OCI-LY7 (cell line): ENCODE results near the gene PPARG. TPM values are rescaled to one million over a fixed set of nuclear protein-coding genes. Genes with fewer than 3 reads are reported as not detected.

Experiments used
- BruUV-seq: library from RNA; stranded (reverse); fragments of 400-500 nt; replicated peaks from 2 replicates; lab custom pipeline; 2021; lab: Mats Ljungman, UMichigan
- CTCF ChIA-PET: fragments of 300-600 bp; sonication (Branson Sonifier 250); formaldehyde crosslinking; loops from one replicate; lab custom pipeline; 2022; ENCODE audit warnings: antibody characterized with exemption; ENCODE audit not compliant: unreplicated experiment; lab: Charles Lee
- POLR2A ChIA-PET: fragments of 300-600 bp; sonication (Branson Sonifier 250); formaldehyde crosslinking; loops from one replicate; lab custom pipeline; 2022; ENCODE audit warnings: antibody characterized with exemption; lab: Charles Lee
- DNase-seq: peaks from one replicate; pipeline ENCODE4 v3.0.0-alpha.2; 2015; ENCODE audit warnings: low spot score
- H2AFZ ChIP-seq: fragments of 200-600 bp; sonication (generic), shearing (Covaris generic); 2 replicates; pipeline ENCODE4 v1.6.1; 2014; ENCODE audit warnings: mild to moderate bottlenecking, antibody characterized with exemption, low read length, moderate library complexity
- H3K27ac ChIP-seq: fragments of 200-600 bp; sonication (generic); 2 replicates; pipeline ENCODE4 v1.5.1; 2014; ENCODE audit warnings: mixed run types, low read depth, mild to moderate bottlenecking, moderate library complexity, low read length, inconsistent platforms; ENCODE audit not compliant: poor library complexity, severe bottlenecking
- H3K36me3 ChIP-seq: fragments of 200-600 bp; sonication (generic); 2 replicates; pipeline ENCODE4 v1.6.1; 2014; ENCODE audit warnings: mild to moderate bottlenecking, antibody characterized with exemption, low read length, moderate library complexity, mixed read lengths; ENCODE audit not compliant: insufficient read depth
- H3K4me1 ChIP-seq: fragments of 200-600 bp; sonication (generic); 2 replicates; pipeline ENCODE4 v1.5.1; 2014; ENCODE audit warnings: mild to moderate bottlenecking, low read length; ENCODE audit not compliant: insufficient read depth, poor library complexity, severe bottlenecking
- H3K4me2 ChIP-seq: fragments of 200-600 bp; sonication (generic); 2 replicates; pipeline ENCODE4 v1.6.1; 2014; ENCODE audit warnings: mild to moderate bottlenecking, low read length
- H3K4me3 ChIP-seq: fragments of 200-600 bp; sonication (generic); 2 replicates; pipeline ENCODE4 v1.5.1; 2014; ENCODE audit warnings: mild to moderate bottlenecking, low read depth, low read length; ENCODE audit not compliant: poor library complexity, severe bottlenecking
- H3K79me2 ChIP-seq: fragments of 200-600 bp; sonication (generic); 2 replicates; pipeline ENCODE4 v1.6.1; 2016; ENCODE audit warnings: low read depth, mild to moderate bottlenecking, low read length, moderate library complexity, mixed read lengths; ENCODE audit not compliant: insufficient read depth
- H3K9me2 ChIP-seq: fragments of 200-600 bp; sonication (generic); 2 replicates; pipeline ENCODE4 v1.6.1; 2016; ENCODE audit warnings: mild to moderate bottlenecking, low read length, mixed read lengths; ENCODE audit not compliant: insufficient read depth
- H3K9me3 ChIP-seq: fragments of 200-600 bp; sonication (generic); 2 replicates; pipeline ENCODE4 v1.6.1; 2014; ENCODE audit warnings: mild to moderate bottlenecking, mixed run types, low read length, mixed read lengths
- H4K20me1 ChIP-seq: fragments of 200-600 bp; sonication (generic); 2 replicates; pipeline ENCODE4 v1.6.1; 2014; ENCODE audit warnings: mild to moderate bottlenecking, antibody characterized with exemption, low read length, moderate library complexity, mixed read lengths; ENCODE audit not compliant: insufficient read depth
- CTCF ChIP-seq: fragments of 200-600 bp; sonication (generic); conservative IDR thresholded peaks from 2 replicates; pipeline ENCODE4 v1.5.1; 2014; ENCODE audit warnings: mild to moderate bottlenecking, antibody characterized with exemption, low read length, moderate library complexity, mixed read lengths
- EZH2phosphoT487 ChIP-seq: fragments of 200-600 bp; sonication (generic); IDR thresholded peaks from 2 replicates; pipeline ENCODE4 v1.6.1; 2018; ENCODE audit warnings: low read depth, borderline replicate concordance, mild to moderate bottlenecking, mixed run types, antibody characterized with exemption, low read length, moderate library complexity, mixed read lengths
- intact Hi-C: fragments of 100-400 bp; cut with micrococcal nuclease; formaldehyde crosslinking; loops from one replicate; pipeline ENCODE4 v1.10.0; 2022; ENCODE audit not compliant: unreplicated experiment
- total RNA-seq, 2 experiments: library from RNA; depleted of rRNA in 1 of 2; stranded (reverse); fragments of >200 nt in 1 of 2; shearing (Covaris generic) in 1 of 2; gene quantifications; 2 replicates each; pipeline ENCODE4 v1.2.3, GENCODE V29; 2014 to 2022

PPARG gene
- total RNA-seq, 2 experiments from 2014 or later: not detected

DNA sequence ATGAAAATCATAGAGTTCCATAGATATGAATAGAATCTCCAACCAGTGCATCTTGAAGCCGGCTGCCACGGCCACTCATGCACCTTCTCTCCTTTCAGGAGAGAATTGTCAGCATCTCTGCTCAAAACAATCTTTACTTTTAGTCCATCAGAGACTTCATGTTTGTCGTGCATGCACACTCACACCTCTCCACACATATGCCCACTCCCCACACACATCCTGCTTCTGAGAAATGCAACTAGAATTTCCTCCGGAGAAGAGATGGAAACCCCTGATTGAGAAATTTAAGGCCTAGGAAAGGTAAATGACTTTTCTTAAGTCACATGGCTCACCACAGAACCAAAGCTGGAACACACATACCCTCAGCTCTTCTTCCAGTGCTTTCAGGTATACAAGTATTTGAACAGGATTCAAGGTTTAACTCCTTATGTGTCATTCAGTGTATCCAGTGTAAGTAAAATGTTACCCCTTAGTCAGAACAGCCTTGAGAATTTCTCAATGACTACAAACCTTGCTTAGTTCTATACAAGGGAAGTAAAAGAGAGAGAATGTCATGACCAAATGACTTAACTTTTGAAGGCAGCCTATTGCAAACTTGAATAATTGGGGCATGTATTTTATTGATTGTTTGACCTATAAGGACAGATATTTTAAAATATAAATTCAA, 126.3 kb downstream of the PPARG start:
- Histone ChIP-seq H3K79me2 (no peaks in the 10 kb centered on the region), H3K4me1 (no peaks in the 10 kb centered on the region), H4K20me1 (no peaks in the 10 kb centered on the region), H2AFZ (no peak overlapping the region), H3K27ac (no peak overlapping the region), H3K36me3 (no peaks in the 10 kb centered on the region), H3K4me3 (no peak overlapping the region), H3K4me2 (no peak overlapping the region), H3K9me2 (no peaks in the 10 kb centered on the region), H3K9me3 (no peaks in the 10 kb centered on the region)
- no peak for TF ChIP-seq CTCF
- no peak for TF ChIP-seq EZH2phosphoT487
- CTCF ChIA-PET: no interaction called here
- BruUV-seq: no TSS peak
- POLR2A ChIA-PET: no interaction called here
- intact Hi-C loops: no loop called here
- DNase-seq: no peak

- H3K4me2 ChIP-seq: no peak overlapping the region
- BruUV-seq: no TSS peak
- no peak overlapping the region for H3K27ac ChIP-seq
- no peaks in the 10 kb centered on the region for H3K9me3 ChIP-seq
- H3K9me2 ChIP-seq: no peaks in the 10 kb centered on the region
- TF ChIP-seq EZH2phosphoT487: no peak
- ChIA-PET CTCF (no interaction called here), POLR2A (no interaction called here)
- H4K20me1 ChIP-seq: no peaks in the 10 kb centered on the region
- no peak for DNase-seq
- no peaks in the 10 kb centered on the region for H3K36me3 ChIP-seq
- H2AFZ ChIP-seq: no peak overlapping the region
- H3K4me1 ChIP-seq: no peaks in the 10 kb centered on the region
- intact Hi-C loops: no loop called here
- no peak overlapping the region for H3K4me3 ChIP-seq
- H3K79me2 ChIP-seq: no peaks in the 10 kb centered on the region
Measured at GRCh38 chr3:12416731-12417130, 127.9 kb downstream of the PPARG start.

- Histone ChIP-seq H3K79me2 (no peaks in the 10 kb centered on the region), H3K9me3 (no peaks in the 10 kb centered on the region), H2AFZ (no peak overlapping the region), H3K9me2 (no peaks in the 10 kb centered on the region), H3K36me3 (no peaks in the 10 kb centered on the region), H3K4me1 (no peaks in the 10 kb centered on the region), H3K27ac (no peak overlapping the region), H3K4me2 (no peak overlapping the region), H4K20me1 (no peaks in the 10 kb centered on the region), H3K4me3 (no peak overlapping the region)
- ChIA-PET POLR2A (no interaction called here), CTCF (no interaction called here)
- DNase-seq: no peak
- intact Hi-C loops: no loop called here
- TF ChIP-seq EZH2phosphoT487: no peak
- no peak for TF ChIP-seq CTCF
- BruUV-seq: no TSS peak
Measured at GRCh38 chr3:12420393-12420792, 131.5 kb downstream of the PPARG start.
